GM19043 (cell line): ENCODE results near the gene LRRFIP1.
"Not testable (repeated sequence)": the region's sequence is repeated elsewhere in the genome, so short reads cannot be mapped to it uniquely, and the experiment has no call there.

Source experiments
- ATAC-seq: cut with Tn5 transposase; IDR thresholded peaks from one replicate; pipeline ENCODE4 v1.9.1; 2021; ENCODE audit warnings: low read depth; ENCODE audit not compliant: unreplicated experiment

Gene LRRFIP1

GRCh38 chr2:237596520-237597195 lies 30.7 kb upstream of the LRRFIP1 start:
- ATAC-seq = no peak

GRCh38 chr2:237597196-237598145 lies 29.9 kb upstream of the LRRFIP1 start:
- no peak for ATAC-seq

GRCh38 chr2:237598468-237599208 lies 28.7 kb upstream of the LRRFIP1 start:
- no peak for ATAC-seq

GRCh38 chr2:237599465-237600110 lies 27.8 kb upstream of the LRRFIP1 start:
- ATAC-seq = no peak

- ATAC-seq = no peak
These were observed 27.1 kb upstream of the LRRFIP1 start for GRCh38 chr2:237600205-237600846.

GRCh38 chr2:237601453-237602116 lies 25.8 kb upstream of the LRRFIP1 start:
- ATAC-seq = no peak

- ATAC-seq = no peak
These were observed 25.0 kb upstream of the LRRFIP1 start for GRCh38 chr2:237602409-237602808.

- ATAC-seq = no peak
These were observed 24.2 kb upstream of the LRRFIP1 start for GRCh38 chr2:237603049-237603717.

GRCh38 chr2:237603718-237604362 lies 23.5 kb upstream of the LRRFIP1 start:
- ATAC-seq = no peak

- no peak for ATAC-seq
These were observed 23.0 kb upstream of the LRRFIP1 start for GRCh38 chr2:237604391-237604790.

GRCh38 chr2:237604960-237605359 lies 22.4 kb upstream of the LRRFIP1 start:
- no peak for ATAC-seq

GRCh38 chr2:237606522-237606921 lies 20.9 kb upstream of the LRRFIP1 start:
- not testable (repeated sequence) for ATAC-seq

GRCh38 chr2:237612527-237613357 lies 14.6 kb upstream of the LRRFIP1 start:
- no peak for ATAC-seq

- no peak for ATAC-seq
These were observed 13.7 kb upstream of the LRRFIP1 start for GRCh38 chr2:237613679-237614078.

- ATAC-seq = no peak
These were observed 13.2 kb upstream of the LRRFIP1 start for GRCh38 chr2:237614151-237614720.

GRCh38 chr2:237615631-237616249 lies 11.6 kb upstream of the LRRFIP1 start:
- no peak for ATAC-seq

- no peak for ATAC-seq
These were observed 11.0 kb upstream of the LRRFIP1 start for GRCh38 chr2:237616373-237616733.
